ENCODE measurements around the gene FBXW8. TPM values are rescaled to one million over a fixed set of nuclear protein-coding genes. Genes with fewer than 3 reads are reported as not detected.

FBXW8 gene
- total RNA-seq, 1 donor from 2014 or later, result 40.0 TPM

DNA sequence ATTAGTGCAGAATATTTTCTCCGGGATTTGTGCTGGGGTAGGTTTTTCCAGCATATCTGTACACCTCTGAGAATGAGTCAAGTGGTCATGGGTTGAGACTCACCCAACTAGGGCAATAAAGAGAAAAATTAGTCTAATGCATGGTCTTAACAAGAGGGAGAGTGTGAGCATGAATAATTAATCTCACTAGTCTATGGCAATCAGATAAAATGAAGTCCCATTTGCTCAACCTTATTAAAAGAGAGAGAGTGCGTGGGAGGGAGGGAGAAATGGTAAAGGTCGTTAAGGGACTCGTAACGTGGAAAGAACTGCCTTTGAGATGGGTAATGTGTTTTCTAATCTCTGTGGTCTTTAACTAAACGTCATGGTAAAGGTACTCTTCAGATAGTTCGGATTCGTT lies 96.8 kb downstream of the FBXW8 start:
- H3K36me3 Mint-ChIP-seq, result peaks cover 33% of the 10 kb centered on the region
- no peaks in the 10 kb centered on the region for H3K27me3 Mint-ChIP-seq (ENCODE audit: low read depth)
- H3K4me1 Mint-ChIP-seq, result peaks cover 7% of the 10 kb centered on the region
- H3K4me3 Mint-ChIP-seq, result no peak overlapping the region
- H3K27ac Mint-ChIP-seq, result no peak overlapping the region
- TF ChIP-seq CTCF (IDR thresholded peaks at IDR 0.05; ENCODE audit: unreplicated experiment), result no peak
- no peak for DNase-seq (ENCODE audit: low spot score in 2 of 2, unreplicated experiment in 2 of 2)
- peaks cover 3% of the 10 kb centered on the region for H3K9me3 Mint-ChIP-seq

- peaks cover 50% of the 10 kb centered on the region for H3K36me3 Mint-ChIP-seq
- no peak for DNase-seq (ENCODE audit: low spot score in 2 of 2, unreplicated experiment in 2 of 2)
- peaks cover 22% of the 10 kb centered on the region for H3K9me3 Mint-ChIP-seq
- TF ChIP-seq CTCF (IDR thresholded peaks at IDR 0.05; ENCODE audit: unreplicated experiment), result no peak
- no peaks in the 10 kb centered on the region for H3K27me3 Mint-ChIP-seq (ENCODE audit: low read depth)
- H3K4me3 Mint-ChIP-seq, result no peak overlapping the region
- H3K4me1 Mint-ChIP-seq, result peaks cover 7% of the 10 kb centered on the region
- H3K27ac Mint-ChIP-seq, result no peak overlapping the region
Measured at GRCh38 chr12:117009759-117010158, 99.0 kb downstream of the FBXW8 start.

- H3K9me3 Mint-ChIP-seq, result peaks cover 33% of the 10 kb centered on the region
- DNase-seq (ENCODE audit: low spot score in 2 of 2, unreplicated experiment in 2 of 2), result no peak
- no peak for TF ChIP-seq CTCF (IDR thresholded peaks at IDR 0.05; ENCODE audit: unreplicated experiment)
- peaks cover 53% of the 10 kb centered on the region for H3K36me3 Mint-ChIP-seq
- H3K27ac Mint-ChIP-seq, result no peak overlapping the region
- H3K4me1 Mint-ChIP-seq, result peaks cover 7% of the 10 kb centered on the region
- no peak overlapping the region for H3K4me3 Mint-ChIP-seq
- H3K27me3 Mint-ChIP-seq (ENCODE audit: low read depth), result no peaks in the 10 kb centered on the region
Measured at GRCh38 chr12:117010693-117011451, 100.1 kb downstream of the FBXW8 start.

GRCh38 chr12:117011988-117012805 lies 101.4 kb downstream of the FBXW8 start:
- peaks cover 40% of the 10 kb centered on the region for H3K9me3 Mint-ChIP-seq
- no peak overlapping the region for H3K4me3 Mint-ChIP-seq
- DNase-seq (ENCODE audit: low spot score in 2 of 2, unreplicated experiment in 2 of 2), result no peak
- no peak overlapping the region for H3K27ac Mint-ChIP-seq
- TF ChIP-seq CTCF (IDR thresholded peaks at IDR 0.05; ENCODE audit: unreplicated experiment), result no peak
- H3K36me3 Mint-ChIP-seq, result peaks cover 61% of the 10 kb centered on the region
- peaks cover 7% of the 10 kb centered on the region for H3K4me1 Mint-ChIP-seq
- H3K27me3 Mint-ChIP-seq (ENCODE audit: low read depth), result no peaks in the 10 kb centered on the region

GRCh38 chr12:117013726-117014125 lies 103.0 kb downstream of the FBXW8 start:
- no peak for DNase-seq (ENCODE audit: low spot score in 2 of 2, unreplicated experiment in 2 of 2)
- Mint-ChIP-seq H3K4me1 (no peaks in the 10 kb centered on the region), H3K9me3 (peaks cover 40% of the 10 kb centered on the region), H3K27ac (no peak overlapping the region), H3K4me3 (no peak overlapping the region), H3K36me3 (peaks cover 65% of the 10 kb centered on the region), H3K27me3 (ENCODE audit: low read depth) (no peaks in the 10 kb centered on the region)
- TF ChIP-seq CTCF (IDR thresholded peaks at IDR 0.05; ENCODE audit: unreplicated experiment), result no peak
